ENCODE results near the gene SPATA6.

GRCh38 chr1:48371598-48371997 is 100.4 kb downstream of the SPATA6 start:
- TF ChIP-seq CTCF (conservative IDR thresholded peaks at IDR 0.05; ENCODE audit: low read depth, low read length) = no peak
- no peak for TF ChIP-seq CHD1 (IDR thresholded peaks at IDR 0.05; ENCODE audit: low read depth, low read length)
- no peak for TF ChIP-seq USF2 (IDR thresholded peaks at IDR 0.05; ENCODE audit: low read depth, low read length)
